Keratinocyte (primary cell): ENCODE data around the gene DENND5A. TPM values are rescaled to one million over a fixed set of nuclear protein-coding genes. Genes with fewer than 3 reads are reported as not detected.

Experiments
- DNase-seq: peaks from one replicate; pipeline ENCODE4 v3.0.0-alpha.2; 2011; ENCODE audit warnings: low read depth, missing footprints, low spot score
- FAIRE-seq: peaks from 2 replicates; lab custom pipeline; 2011; peaks lifted over from hg19 to GRCh38; lab: Jason Lieb, UNC
- H2AFZ ChIP-seq: 2 replicates; pipeline ENCODE4 v1.6.0; 2012; ENCODE audit warnings: low read length, control low read depth, inconsistent platforms; ENCODE audit not compliant: control insufficient read depth
- H3K27ac ChIP-seq: 2 replicates; pipeline ENCODE4 v1.5.1; 2011; ENCODE audit warnings: low read length; ENCODE audit not compliant: control insufficient read depth, insufficient read depth
- H3K27me3 ChIP-seq: 3 replicates; pipeline ENCODE4 v1.6.0; 2011; ENCODE audit warnings: low read length; ENCODE audit not compliant: control insufficient read depth, insufficient read depth; ENCODE audit errors: extremely low read depth
- H3K36me3 ChIP-seq, 2 experiments: 2 replicates in 1 of 2; 3 replicates in 1 of 2; pipeline ENCODE4 v1.5.1; 2011; ENCODE audit warnings: low read length in 2 of 2, mild to moderate bottlenecking in 1 of 2; ENCODE audit not compliant: control insufficient read depth in 2 of 2, insufficient read depth in 2 of 2; ENCODE audit errors: extremely low read depth in 1 of 2
- H3K4me1 ChIP-seq: 3 replicates; pipeline ENCODE4 v1.5.1; 2011; ENCODE audit warnings: low read length; ENCODE audit not compliant: control insufficient read depth, insufficient read depth; ENCODE audit errors: extremely low read depth
- H3K4me2 ChIP-seq: 3 replicates; pipeline ENCODE4 v1.6.0; 2011; ENCODE audit warnings: low read depth, low read length; ENCODE audit not compliant: control insufficient read depth, insufficient read depth; ENCODE audit errors: extremely low read depth
- H3K4me3 ChIP-seq, 3 experiments: fragments of 200-600 bp in 1 of 3; sonication (generic) in 1 of 3; 2 replicates in 2 of 3; 3 replicates in 1 of 3; pipeline ENCODE4 v1.5.1; 2011 to 2016; ENCODE audit warnings: low read length in 3 of 3, mild to moderate bottlenecking in 3 of 3, control low read depth in 2 of 3, inconsistent platforms in 1 of 3, low read depth in 1 of 3, mixed read lengths in 1 of 3, mixed run types in 1 of 3, moderate library complexity in 1 of 3; ENCODE audit not compliant: control insufficient read depth in 2 of 3, insufficient read depth in 2 of 3; ENCODE audit errors: extremely low read depth in 1 of 3
- H3K79me2 ChIP-seq: 2 replicates; pipeline ENCODE4 v1.6.0; 2012; ENCODE audit warnings: low read length; ENCODE audit not compliant: control insufficient read depth, insufficient read depth
- H3K9ac ChIP-seq: 3 replicates; pipeline ENCODE4 v1.6.0; 2011; ENCODE audit warnings: low read length; ENCODE audit not compliant: control insufficient read depth, insufficient read depth; ENCODE audit errors: extremely low read depth
- H3K9me1 ChIP-seq: 3 replicates; pipeline ENCODE4 v1.6.0; 2011; ENCODE audit warnings: low read length; ENCODE audit not compliant: control insufficient read depth, insufficient read depth; ENCODE audit errors: extremely low read depth
- H3K9me3 ChIP-seq: 2 replicates; pipeline ENCODE4 v1.5.1; 2012; ENCODE audit warnings: low read depth, low read length; ENCODE audit not compliant: control insufficient read depth
- H4K20me1 ChIP-seq: 3 replicates; pipeline ENCODE4 v1.6.0; 2011; ENCODE audit warnings: low read length; ENCODE audit not compliant: control insufficient read depth, insufficient read depth; ENCODE audit errors: extremely low read depth
- CTCF ChIP-seq, 3 experiments: IDR thresholded peaks in 1 of 3; conservative IDR thresholded peaks in 1 of 3; optimal IDR thresholded peaks in 1 of 3; 2 replicates in 2 of 3; 3 replicates in 1 of 3; pipeline versions ENCODE3 to v1.5.1; 2011; ENCODE audit warnings: low read length in 3 of 3, mild to moderate bottlenecking in 3 of 3, moderate library complexity in 2 of 3, control low read depth in 1 of 3, inconsistent platforms in 1 of 3; ENCODE audit not compliant: insufficient read depth in 2 of 3; ENCODE audit errors: extremely low read depth in 1 of 3
- EZH2 ChIP-seq: IDR thresholded peaks from one replicate; pipeline ENCODE4 v1.6.1; 2012; ENCODE audit warnings: inconsistent platforms, mild to moderate bottlenecking, low read length, moderate library complexity
- dilution Hi-C: fragments of 300-500 bp; cut with MboI; formaldehyde crosslinking; loops from one replicate; pipeline ENCODE4 v1.7.0; 2020; ENCODE audit warnings: low sequenced_read_pairs; ENCODE audit not compliant: extremely low pct_ligation_motif_present
- polyA plus RNA-seq, 5 experiments: library from polyadenylated mRNA; depleted of rRNA in 3 of 5; stranded (reverse) in 3 of 5; stranded (forward) in 1 of 5; unstranded in 1 of 5; fragments of >200 nt; gene quantifications; 1 replicate in 1 of 5; 2 replicates in 3 of 5; 3 replicates in 1 of 5; pipeline versions ENCODE4 v1.2.1 to v1.2.3, GENCODE V29; 2011 to 2012; ENCODE audit warnings: missing spikeins in 2 of 5, low read depth in 1 of 5, low replicate concordance in 1 of 5

DENND5A gene
- polyA plus RNA-seq, 1 donor (not counting 4 experiments of a cell fraction or from before 2014, with no cell fraction given): 49.1 TPM

- Histone ChIP-seq H3K4me1 (peaks cover 18% of the 10 kb centered on the region), H3K79me2 (peaks cover 35% of the 10 kb centered on the region), H2AFZ (no peak overlapping the region), H3K27me3 (no peaks in the 10 kb centered on the region), H3K36me3 (peaks cover 3 to 5% of the 10 kb centered on the region in 2 experiments), H4K20me1 (no peaks in the 10 kb centered on the region), H3K4me2 (no peak overlapping the region), H3K9ac (no peak overlapping the region), H3K4me3 (no peak overlapping the region), H3K9me1 (no peaks in the 10 kb centered on the region), H3K27ac (no peak overlapping the region), H3K9me3 (no peaks in the 10 kb centered on the region)
- no peak for FAIRE-seq
- DNase-seq: no peak
- dilution Hi-C loops: no loop called here
- TF ChIP-seq CTCF (optimal IDR thresholded peaks at IDR 0.05 in 1 of 3, IDR thresholded peaks at IDR 0.05 in 1 of 3, conservative IDR thresholded peaks at IDR 0.05 in 1 of 3; ENCODE audit: extremely low read depth in 1 of 3, insufficient read depth in 2 of 3, low read length in 3 of 3): no peak
- TF ChIP-seq EZH2: no peak
Observed at GRCh38 chr11:9208726-9209501, 56.2 kb downstream of the DENND5A start.

- Histone ChIP-seq H4K20me1 (no peaks in the 10 kb centered on the region), H3K4me3 (no peak overlapping the region), H3K9ac (no peak overlapping the region), H3K4me2 (no peak overlapping the region), H3K36me3 (peaks cover 5 to 6% of the 10 kb centered on the region in 2 experiments), H3K9me1 (no peaks in the 10 kb centered on the region), H3K27me3 (no peaks in the 10 kb centered on the region), H3K27ac (no peak overlapping the region), H3K4me1 (peaks cover 18% of the 10 kb centered on the region), H3K9me3 (no peaks in the 10 kb centered on the region), H3K79me2 (peaks cover 22% of the 10 kb centered on the region), H2AFZ (no peak overlapping the region)
- dilution Hi-C loops: no loop called here
- no peak for TF ChIP-seq CTCF (optimal IDR thresholded peaks at IDR 0.05 in 1 of 3, IDR thresholded peaks at IDR 0.05 in 1 of 3, conservative IDR thresholded peaks at IDR 0.05 in 1 of 3; ENCODE audit: extremely low read depth in 1 of 3, insufficient read depth in 2 of 3, low read length in 3 of 3)
- no peak for FAIRE-seq
- DNase-seq: no peak
Observed at GRCh38 chr11:9207229-9207628, 57.9 kb downstream of the DENND5A start.
